HG03108 (cell line): ENCODE measurements around the gene HES7.
"Not testable (repeated sequence)": the region's sequence is repeated elsewhere in the genome, so short reads cannot be mapped to it uniquely, and the experiment has no call there.

Experiments used
- ATAC-seq: cut with Tn5 transposase; IDR thresholded peaks from one replicate; pipeline ENCODE4 v1.9.1; 2021; ENCODE audit warnings: moderate library complexity; ENCODE audit not compliant: unreplicated experiment

HES7 gene

DNA sequence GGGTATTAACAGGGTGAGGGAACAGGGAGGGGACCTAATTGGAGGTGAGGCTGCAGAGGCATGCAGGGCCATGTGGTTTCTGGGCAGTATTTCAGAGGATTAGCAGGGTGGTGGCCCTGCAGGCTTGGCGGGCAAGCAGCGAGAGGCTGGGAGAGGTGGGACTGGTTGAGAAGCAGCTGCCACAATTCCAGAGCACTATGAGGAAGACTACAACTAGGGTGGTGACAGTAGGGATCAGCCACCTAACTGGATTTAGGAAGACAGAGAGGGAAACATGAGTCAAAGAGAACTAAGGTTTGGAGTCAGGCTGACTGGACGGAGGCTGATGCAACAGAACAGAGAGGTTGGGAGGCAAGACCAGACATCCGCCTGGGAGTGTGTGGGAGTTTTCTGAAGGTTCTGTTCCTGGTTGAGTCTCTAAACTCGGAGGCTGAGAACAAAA lies 17.9 kb downstream of the HES7 start:
- ATAC-seq, result no peak

DNA sequence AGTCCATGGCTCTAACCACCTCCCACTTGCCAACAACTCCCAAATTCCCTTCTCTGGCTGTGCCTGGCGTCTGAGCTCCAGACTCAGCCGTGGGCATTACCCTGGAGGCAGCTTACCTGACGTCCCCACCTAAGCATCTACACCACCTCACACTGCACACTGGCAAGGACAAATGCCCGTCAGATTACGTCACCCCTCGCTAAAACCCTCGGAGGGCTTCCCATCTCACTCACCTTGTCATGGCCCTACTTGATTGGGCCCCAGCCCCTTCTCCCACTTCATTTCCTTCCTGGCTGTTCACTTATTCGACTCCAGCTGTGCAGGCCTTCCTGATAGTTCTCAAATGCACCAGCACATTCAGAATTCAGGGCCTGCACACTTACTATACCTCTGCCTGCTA lies 19.0 kb downstream of the HES7 start:
- no peak for ATAC-seq

DNA sequence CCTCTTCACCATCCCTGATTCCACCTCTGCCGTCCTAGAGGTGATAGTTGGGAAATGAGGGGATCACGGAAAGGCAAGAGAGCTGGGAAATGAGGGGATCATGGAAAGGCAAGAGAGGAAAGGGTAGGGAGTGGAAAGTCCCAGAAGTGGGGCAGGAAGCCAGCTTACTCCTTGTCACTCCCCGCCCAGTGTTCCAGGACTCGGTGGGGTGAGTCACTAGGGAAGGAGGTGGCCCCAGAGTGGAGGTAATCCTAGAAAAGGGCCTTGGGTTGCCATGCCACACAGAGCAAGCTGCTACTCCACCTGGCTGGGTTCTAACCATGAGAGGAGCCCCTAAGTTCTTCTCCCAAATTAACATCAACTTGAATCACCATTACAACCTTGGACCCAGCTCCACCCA lies 20.4 kb downstream of the HES7 start:
- no peak for ATAC-seq

DNA sequence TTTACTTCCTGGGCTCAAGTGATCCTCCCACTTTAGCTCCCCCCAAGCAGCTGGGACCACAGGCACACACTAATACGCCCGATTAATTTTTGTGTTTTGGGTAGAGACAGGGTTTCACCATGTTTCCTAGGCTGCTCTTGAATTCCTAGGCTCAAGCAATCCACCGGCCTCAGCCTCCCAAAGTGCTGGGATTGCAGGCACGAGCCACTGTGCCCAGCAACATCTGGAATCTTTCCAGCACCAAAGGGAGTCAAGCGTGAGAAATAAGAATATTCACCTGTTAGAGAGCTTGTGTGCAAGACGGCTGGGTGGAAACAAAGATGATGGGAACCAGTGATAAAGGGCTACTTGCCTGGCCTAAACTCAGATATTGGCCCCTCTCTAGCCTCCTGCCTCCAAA lies 22.2 kb downstream of the HES7 start:
- no peak for ATAC-seq

DNA sequence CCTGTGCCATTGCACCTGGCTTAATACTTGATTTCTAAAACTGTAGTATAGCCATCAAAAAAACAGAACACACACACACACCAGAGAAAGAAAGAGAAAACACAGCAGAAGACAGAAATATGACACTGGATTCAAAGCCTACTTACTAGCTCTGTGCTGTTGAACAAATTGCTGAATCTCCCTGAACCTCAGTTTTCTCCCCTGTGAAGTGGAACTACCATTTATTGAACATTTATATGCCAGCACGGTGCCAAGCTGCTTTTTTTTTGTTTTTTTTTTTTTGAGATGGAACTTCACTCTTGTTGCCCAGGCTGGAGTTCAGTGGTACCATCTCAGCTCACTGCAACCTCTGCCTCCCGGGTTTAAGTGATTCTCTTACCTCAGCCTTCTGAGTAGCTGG lies 23.1 kb downstream of the HES7 start:
- ATAC-seq, result no peak

DNA sequence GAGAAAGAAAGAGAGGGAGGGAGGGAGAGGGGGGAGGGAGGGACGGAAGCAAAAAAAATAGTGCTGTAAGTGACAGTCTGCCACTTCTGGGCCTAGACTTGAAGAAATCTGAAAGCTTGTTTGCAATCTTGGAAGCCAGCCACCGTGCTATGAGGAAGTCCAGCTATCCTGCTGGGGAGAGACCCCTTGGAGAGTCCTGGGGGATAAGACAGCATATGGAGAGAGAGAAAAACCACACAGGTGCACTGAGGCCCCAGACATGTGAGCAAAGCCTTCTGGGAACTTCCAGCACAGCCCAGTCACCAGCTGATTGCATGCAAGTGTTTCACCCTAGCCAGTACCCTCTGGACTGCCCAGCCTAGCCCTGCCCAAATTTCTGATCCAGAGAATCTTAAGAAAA lies 23.8 kb downstream of the HES7 start:
- ATAC-seq, result no peak

DNA sequence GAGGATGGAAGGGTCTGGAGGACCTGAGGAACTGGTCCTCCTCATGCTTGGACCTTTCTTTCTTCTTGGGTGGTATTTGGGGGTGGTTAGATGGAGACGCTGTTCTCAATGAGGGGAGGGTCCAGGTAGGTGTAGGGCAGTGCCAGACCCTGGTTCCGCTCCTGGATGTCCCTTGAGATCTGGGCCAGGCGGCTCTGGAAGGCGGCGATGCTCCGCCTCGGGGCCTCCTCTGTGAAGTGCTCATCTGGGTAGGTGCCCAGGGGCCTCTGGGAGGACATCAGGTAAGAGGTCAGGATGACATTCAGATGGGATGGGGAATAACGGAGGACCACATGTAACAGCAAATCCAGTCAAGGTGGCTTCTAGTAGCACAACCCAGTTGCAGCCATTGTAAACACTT lies 27.4 kb downstream of the HES7 start:
- ATAC-seq, result no peak

DNA sequence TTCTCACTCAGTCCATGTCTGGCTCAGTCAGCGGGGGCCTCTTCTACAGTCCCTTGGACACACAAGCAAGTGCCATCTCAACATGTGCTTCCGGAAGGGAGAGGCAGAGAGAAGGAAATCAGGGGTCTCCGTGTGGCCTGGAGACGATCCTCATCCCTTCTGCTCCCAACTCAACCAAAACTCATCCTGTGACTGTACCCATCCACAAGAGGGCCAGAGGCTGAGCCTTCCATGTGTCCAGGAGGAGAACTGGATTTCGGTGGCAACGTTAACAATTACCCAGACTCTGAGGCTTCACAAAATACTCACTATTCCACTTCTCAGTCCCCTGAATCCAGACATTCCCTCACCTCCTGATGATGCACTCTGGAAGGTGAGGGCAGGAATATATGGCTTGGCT lies 28.5 kb downstream of the HES7 start:
- ATAC-seq, result no peak

DNA sequence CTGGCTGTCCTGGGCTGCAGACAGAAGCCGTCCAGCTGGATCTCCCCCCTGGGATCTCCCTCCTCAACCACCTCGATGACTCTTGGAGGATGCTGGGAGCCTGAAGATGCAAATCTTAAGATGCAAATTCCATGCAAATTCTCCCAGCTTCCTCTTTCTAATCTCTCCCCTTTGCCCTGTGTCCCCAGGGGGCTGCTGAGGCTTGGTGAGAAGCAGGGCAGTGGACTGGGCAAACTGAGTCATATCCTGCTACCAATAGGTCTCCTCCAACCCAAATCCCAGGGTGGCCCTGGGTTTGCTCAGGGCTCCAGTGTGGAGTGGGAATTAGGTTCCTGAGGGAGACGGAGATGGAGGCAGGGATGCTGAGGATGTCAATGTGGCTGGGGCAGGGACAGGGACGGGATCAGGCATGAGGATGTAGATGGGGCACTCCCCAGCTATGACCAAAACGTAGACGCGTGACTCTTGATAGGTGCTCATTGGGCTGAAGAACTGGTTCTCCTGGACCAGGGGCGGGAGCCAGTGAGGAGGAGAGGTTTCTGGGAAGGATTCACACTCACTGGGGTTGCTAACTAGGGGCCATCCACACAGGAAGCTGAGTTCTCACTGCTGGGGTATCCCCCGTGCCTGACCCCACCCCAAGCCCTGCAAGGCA lies 32.7 kb downstream of the HES7 start:
- ATAC-seq, result peak; percentile 42

DNA sequence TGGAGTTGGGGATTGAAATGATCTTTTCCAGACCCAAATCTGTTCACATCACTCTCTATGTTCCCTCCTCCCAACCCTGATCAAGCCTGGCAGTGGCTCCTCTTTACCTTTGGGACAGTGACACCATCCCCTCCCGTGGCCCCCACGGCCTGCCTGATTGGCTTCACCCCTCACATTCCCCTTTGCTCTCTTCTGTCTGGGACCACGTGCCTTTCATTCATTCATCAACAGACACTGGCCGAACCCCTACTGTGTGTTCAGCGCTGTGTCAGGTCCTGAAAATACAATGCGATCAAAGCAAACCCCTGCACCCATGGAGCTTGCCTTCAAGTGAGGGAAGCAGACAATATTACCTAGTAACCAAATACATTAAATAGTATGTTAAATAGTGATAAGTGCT lies 34.2 kb downstream of the HES7 start:
- no peak for ATAC-seq

DNA sequence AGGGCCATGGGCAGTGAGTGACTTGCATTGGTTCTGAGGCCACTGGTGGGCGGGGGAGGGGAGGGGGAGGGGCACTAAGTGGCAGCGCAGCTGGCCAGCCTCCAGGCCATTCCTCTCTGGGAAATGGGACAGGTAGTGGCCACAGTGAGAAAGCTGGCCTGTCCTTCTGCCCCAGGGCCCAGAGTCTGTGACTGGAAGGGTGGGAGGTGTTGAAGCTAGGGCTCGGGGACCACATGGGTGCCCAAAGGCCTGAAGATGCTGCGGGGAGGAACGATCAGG lies 36.0 kb downstream of the HES7 start:
- no peak for ATAC-seq

DNA sequence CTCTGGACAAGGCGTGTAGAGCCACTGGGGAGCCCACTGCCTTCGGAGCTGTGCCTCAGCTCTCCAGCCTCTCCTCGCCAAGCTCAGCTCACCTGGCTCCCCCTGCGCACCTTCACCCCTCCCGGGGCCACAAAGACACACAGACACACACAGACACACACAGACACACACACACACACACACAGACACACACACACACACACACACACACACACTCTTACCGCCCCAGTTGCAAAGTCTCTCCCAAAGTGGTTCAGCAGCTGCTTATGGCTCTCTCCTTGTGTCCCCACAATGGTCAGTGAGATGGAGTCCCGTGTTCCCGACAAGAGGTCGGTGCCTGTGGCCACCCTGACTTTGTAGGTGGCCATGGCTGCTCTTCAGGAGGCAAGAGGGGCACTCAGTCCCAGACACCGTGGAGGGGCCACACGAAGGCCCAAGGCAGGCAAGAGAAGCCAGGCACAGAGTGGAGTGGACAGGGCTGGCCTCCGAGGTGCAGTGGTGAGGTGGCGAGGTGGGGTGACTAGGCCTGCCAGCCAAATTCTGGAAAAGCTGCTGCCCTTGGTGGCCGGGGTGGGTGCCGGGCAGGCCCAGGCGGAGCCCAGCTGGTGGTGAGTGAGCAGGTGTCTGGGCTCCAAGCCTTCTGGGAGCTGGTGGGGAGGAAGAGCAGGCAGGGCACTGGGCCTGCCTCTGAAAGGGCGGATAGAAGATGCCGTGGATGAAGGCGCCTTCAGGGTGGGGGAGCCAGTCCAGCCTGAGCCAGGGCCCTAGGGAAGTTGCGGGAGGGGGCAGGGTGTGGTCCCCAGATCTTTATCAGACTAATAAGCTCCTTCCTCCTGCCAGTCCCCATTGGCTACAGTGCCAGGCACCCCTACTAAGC lies 36.6 kb downstream of the HES7 start, which contains the start of gene ALOX12B:
ALOX12B (minus strand) TSS at position 642 of the 877 bp plus-strand sequence; CDS start at position 368, 274 bp downstream.
- no peak for ATAC-seq

DNA sequence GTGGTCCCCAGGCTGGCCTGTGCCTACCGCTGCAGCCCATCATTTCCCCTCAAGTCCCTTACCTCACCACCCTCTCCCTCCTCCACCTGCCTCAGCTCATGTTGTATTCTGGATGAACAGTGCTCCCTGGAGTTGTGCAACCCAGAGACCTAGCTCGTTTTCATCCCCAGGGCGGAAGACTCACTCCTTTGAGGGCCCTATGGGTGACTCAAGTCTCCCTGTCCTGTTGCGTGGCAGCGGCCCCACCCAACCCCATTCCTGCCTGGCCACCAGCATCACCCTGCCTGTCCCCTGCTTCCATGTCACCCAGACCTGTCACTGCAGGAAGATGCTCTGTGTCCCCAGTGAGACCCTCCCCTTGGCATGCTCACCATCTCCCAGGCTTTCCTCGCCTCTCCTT lies 39.7 kb downstream of the HES7 start:
- no peak for ATAC-seq

DNA sequence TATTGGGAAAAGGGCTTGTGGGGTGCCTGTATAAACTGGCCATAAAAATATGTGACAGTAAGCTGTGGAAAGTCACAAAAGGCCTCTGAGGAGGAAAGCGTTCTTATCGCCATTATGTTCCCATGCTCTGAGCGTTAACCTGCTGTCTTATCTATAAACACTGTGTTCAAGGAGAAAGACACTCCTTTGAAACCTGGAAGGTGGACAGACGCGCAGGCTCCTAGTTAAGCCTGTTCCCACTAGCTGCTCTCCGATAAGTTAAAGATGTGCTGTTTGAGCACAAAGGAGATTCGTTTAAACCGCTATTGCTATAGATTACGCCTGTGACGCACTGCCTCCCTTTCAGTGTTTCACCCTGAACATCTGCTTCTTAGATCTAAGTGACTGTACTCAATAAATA lies 41.6 kb downstream of the HES7 start:
- no peak for ATAC-seq

DNA sequence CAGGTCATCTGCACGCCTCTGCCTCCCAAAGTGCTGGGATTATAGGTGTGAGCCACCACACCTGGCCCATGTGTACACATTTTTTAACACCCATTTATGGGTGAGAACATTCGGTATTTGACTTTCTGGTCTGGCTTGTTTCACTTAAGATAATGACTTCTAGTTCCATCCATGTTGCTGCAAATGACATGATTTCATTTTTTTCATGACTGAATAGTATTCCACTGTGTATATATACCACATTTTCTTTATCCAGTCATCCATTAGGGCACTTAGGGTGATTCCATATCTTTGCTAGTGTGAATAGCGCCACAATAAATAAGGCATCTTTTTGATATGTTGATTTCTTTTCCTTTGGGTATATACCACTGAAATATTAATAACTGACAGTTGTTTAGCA lies 42.0 kb downstream of the HES7 start:
- no peak for ATAC-seq

DNA sequence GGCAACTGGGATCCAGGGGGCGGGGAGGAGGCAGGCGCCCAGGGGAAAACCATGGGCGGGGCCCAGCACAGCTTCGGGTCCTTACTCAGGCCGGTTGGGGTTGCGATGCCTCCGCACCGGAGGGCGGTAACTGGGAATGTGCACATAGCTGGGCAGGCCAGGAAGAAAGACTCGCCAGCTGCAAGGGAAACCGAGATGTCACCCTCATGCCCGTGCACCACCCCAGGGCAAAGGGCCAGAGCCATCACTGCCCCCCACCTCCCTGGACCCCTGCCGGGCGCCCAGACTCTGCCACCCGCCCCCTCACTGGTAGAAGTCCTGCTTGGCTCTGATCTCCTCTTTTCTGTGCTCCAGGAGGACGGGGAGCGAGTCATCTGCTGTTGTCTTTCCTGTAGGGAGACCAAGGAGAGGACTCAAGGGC lies 43.1 kb downstream of the HES7 start:
- ATAC-seq, result no peak

DNA sequence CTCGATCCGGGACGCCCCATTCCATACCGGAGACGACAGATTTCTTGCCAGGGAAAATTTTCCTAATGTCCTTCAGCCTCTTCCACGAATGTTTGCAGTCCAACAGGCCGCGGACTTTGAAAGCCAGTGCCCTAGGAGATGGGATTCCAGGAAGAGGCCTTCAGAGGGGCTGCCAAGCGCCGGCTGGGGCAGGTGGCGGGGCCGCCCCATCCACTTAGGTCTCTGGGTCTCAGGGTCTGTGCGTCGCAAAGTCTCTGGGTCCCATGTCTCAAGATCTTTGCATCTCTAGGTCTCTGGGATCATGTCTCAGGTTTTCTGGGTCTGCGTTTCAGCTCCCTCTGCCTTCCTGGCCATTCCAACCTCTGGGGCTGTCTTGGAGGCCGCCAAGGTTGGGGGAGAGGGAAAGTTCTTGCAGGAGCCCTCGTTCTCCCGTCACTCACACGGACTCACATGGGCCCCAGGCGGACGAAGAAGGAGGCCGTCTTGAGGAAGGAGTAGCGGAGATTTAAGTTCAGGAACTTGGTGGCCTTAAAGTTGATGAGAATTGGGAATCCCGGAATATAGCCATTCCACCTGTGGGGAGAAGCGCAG lies 43.6 kb downstream of the HES7 start:
- ATAC-seq, result no peak

DNA sequence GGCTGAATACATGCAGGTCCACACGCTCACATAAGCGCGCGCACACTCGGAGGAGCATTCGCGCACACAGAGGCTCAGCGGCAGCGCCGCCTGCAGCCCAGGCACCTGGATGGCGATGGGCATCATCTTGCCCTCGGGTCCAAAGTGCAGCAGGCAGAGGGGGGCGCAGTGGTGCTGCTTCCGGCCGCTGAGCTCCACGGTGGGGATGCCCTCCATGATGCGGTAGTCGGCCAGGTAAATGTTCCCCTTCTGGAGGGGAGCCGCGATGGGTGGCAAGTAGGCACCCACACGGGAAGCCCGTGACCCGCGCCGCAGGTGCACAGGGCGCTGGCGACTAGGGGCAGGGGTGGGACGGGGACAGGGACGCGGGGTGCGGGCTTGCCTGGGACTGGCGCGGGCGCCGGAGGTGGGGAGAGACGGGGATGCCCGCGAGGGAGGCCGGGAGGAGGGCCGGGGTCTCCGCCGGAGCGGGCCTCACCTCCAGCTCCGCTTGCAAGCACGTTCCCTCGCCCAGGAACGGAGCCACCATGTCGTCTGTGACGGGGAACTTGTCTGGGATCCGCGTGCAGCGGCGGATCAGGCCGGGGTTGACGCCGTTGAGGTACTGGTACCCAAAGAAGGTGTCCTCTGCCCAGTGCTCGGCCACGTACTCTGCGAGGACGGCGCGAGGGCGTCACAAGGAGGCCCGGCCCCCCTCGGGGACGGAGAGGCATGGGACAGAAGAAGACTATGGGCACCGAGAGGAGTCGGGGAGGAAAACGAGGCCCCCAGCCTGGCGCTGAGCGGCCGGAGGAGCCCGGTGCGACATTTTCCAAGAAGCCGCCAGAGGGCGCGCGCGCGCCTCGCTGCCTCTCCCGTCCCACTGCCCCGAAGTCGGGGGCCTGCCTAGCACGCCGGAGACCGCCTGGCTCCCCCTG lies 44.4 kb downstream of the HES7 start:
- ATAC-seq, result peak; percentile 70

DNA sequence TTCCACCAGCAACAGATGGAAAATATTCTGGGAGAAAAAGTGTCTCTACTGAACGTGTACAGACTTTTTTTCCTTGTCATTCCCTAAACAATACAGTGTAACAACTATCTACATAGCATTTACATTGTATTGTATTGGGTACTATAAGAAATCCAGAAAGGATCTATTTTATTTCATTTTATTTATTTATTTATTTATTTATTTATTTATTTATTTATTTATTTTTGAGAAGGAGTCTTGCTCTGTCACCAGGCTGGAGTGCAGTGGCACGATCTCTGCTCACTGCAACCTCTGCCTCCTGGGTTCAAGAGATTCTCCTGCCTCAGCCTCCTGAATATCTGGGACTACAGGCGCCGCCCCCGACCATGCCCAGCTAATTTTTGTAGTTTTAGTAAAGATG lies 46.0 kb downstream of the HES7 start:
- not testable (repeated sequence) for ATAC-seq

DNA sequence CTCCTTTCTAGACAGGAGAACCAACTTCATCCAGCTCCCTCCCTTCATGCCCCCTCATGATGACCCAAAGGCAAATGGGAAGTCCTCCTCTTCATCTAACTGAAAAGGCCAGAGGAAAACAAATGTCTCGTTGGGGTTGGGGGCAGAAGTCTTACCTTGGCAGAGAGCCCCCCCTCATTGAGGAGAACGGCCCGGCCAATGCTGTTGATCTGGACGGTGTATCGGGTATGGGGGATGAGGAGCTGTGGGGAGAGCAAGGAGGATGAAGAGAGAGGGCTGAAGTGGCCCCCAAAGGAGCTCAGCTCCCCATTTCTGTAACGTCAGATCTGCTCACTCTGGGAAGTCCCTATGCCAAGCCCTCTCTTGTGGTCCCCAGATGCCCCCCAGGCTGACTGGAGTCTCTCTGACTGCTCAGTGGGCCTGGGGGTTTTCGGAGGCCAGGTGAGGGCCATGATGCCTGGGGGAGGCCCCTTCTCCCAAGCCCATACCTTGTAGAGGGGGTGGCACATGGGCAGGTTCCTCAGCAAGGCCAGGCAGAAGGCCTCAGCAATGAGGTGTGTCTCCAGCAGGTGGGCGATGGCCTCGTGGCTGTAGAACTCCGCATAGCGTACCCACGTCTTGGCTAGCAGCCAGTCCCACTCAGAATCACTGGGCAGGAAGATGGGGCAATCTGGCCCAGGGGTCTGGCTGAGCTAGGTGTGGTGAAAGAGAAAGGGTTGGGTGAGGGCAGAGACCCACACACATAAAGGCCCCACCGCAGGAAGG lies 47.2 kb downstream of the HES7 start:
- no peak for ATAC-seq
